ENCODE data around the gene AP1S1.
"Not testable (repeated sequence)": the region's sequence is repeated elsewhere in the genome, so short reads cannot be mapped to it uniquely, and the experiment has no call there.

DNA sequence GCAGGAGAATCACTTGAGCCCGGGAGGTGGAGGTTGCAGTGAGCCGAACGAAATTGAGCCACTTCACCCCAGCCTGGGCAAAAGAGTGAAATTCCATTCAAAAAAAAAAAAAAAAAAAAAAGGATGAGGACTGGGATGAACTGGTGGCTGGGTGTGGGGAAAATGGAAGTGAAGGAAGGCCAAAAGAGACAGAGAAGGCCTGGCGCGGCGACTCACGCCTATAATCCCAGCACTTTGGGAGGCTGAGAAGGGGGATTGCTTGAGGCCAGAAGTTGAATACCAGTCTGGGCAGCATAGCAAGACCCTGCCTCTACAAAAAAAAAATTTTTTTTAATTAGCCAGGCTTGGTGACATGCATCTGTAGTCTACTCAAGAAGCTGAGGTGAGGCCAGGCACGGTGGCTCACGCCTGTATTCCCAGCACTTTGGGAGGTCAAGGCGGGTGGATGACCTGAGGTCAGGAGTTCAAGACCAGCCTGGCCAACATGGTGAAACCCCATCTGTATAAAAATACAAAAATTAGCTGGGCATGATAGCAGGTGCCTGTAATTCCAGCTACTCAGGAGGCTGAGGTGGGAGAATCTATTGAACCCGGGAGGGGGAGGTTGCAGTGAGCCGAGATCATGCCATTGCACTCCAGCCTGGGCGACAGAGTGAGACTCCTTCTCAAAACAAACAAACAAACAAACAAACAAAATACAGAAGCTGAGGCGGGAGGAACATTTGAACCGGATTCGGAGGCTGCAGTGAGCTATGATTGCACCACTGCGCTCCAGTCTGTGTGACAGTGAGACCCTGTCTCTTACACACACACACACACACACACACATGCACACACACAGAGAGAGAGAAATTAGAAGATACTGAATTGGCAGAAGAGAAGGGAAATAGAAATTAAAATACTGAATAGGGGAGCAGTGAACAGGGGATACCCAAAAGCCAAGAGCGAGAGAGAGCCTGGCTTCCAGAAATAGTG, 21.4 kb upstream of the AP1S1 start:
- TF ChIP-seq CTCF (IDR thresholded peaks at IDR 0.05; ENCODE audit: insufficient read depth, low read depth, low read length); EZH2 (IDR thresholded peaks at IDR 0.05; ENCODE audit: insufficient read depth, low read length): not testable (repeated sequence)
